K562 (cell line): ENCODE measurements around the gene ANO2. TPM values are rescaled to one million over a fixed set of nuclear protein-coding genes. Genes with fewer than 3 reads are reported as not detected.

ENCODE experiments used
- ATAC-seq: fragments of 200-7000 bp; cut with Tn5 transposase; 3 replicates; pipeline ENCODE4 v1.9.1; 2020; ENCODE audit warnings: moderate library complexity
- BruUV-seq: library from RNA; stranded (reverse); fragments of 400-500 nt; replicated peaks from 2 replicates; lab custom pipeline; 2021; lab: Mats Ljungman, UMichigan
- CTCF ChIA-PET: fragments of 300-600 bp; formaldehyde crosslinking; extraction: SDS; loops from one replicate; lab custom pipeline; 2021; ENCODE audit warnings: low intra/inter-chr PET ratio; lab: Yijun Ruan, JAX
- POLR2A ChIA-PET: fragments of 300-600, 350-650 bp; sonication (Branson Sonifier 250); formaldehyde crosslinking; extraction: SDS; loops from one replicate; lab custom pipeline; 2021; ENCODE audit warnings: antibody characterized with exemption, inconsistent platforms; lab: Yijun Ruan, JAX
- DNase-seq, 4 experiments: peaks; one replicate each; pipeline versions ENCODE4 v3.0.0 to v3.0.0-alpha.2; 2011 to 2018; ENCODE audit warnings: low spot score in 3 of 4, mixed read lengths in 3 of 4; ENCODE audit errors: extremely low read depth in 1 of 4
- FAIRE-seq: peaks from 2 replicates; lab custom pipeline; 2011; peaks lifted over from hg19 to GRCh38; lab: Jason Lieb, UNC
- H2AFZ ChIP-seq: 2 replicates; pipeline ENCODE4 v1.6.0; 2011; ENCODE audit warnings: low read depth, low read length, control low read depth, inconsistent platforms
- H3K27ac ChIP-seq: fragments of 200-600 bp; 3 replicates; pipeline ENCODE4 v1.8.0; 2011; ENCODE audit warnings: low read depth, mild to moderate bottlenecking, control low read depth, inconsistent platforms, low read length, moderate library complexity, mixed read lengths; ENCODE audit errors: extremely low read depth
- H3K27me3 ChIP-seq, 2 experiments: fragments of 300-600 bp in 1 of 2; 2 replicates in 1 of 2; 3 replicates in 1 of 2; pipeline versions ENCODE4 v1.6.0 to v1.8.0; 2011; ENCODE audit warnings: inconsistent platforms in 2 of 2, low read length in 2 of 2, mild to moderate bottlenecking in 1 of 2, mixed read lengths in 1 of 2, moderate library complexity in 1 of 2; ENCODE audit not compliant: control insufficient read depth in 2 of 2, insufficient read depth in 2 of 2
- H3K36me3 ChIP-seq: fragments of 300-600 bp; 3 replicates; pipeline ENCODE4 v1.8.0; 2011; ENCODE audit warnings: mild to moderate bottlenecking, low read length, inconsistent platforms; ENCODE audit not compliant: control insufficient read depth, insufficient read depth
- H3K4me1 ChIP-seq, 2 experiments: fragments of 200-600 bp in 1 of 2; replicated peaks in 1 of 2; 2 replicates in 1 of 2; 3 replicates in 1 of 2; pipeline versions ENCODE4 v1.5.1 to v1.8.0; 2011; ENCODE audit warnings: inconsistent platforms in 2 of 2, low read length in 2 of 2, mild to moderate bottlenecking in 1 of 2, mixed read lengths in 1 of 2, moderate library complexity in 1 of 2; ENCODE audit not compliant: control insufficient read depth in 2 of 2, insufficient read depth in 2 of 2
- H3K4me2 ChIP-seq: 2 replicates; pipeline ENCODE4 v1.6.1; 2011; ENCODE audit warnings: low read length, control low read depth, inconsistent platforms, mixed read lengths; ENCODE audit not compliant: insufficient read depth
- H3K4me3 ChIP-seq: fragments of 200-600 bp; sonication (generic), shearing (Covaris generic); 2 replicates; pipeline ENCODE4 v1.5.1; 2016; ENCODE audit warnings: control low read depth, inconsistent platforms
- H3K79me2 ChIP-seq: fragments of 200-600 bp; 3 replicates; pipeline ENCODE4 v1.8.0; 2011; ENCODE audit warnings: low read length, inconsistent platforms; ENCODE audit not compliant: control insufficient read depth, insufficient read depth
- H3K9ac ChIP-seq, 2 experiments: 2 replicates each; pipeline versions ENCODE4 v1.6.0 to v1.6.1; 2011; ENCODE audit warnings: low read depth in 2 of 2, low read length in 2 of 2, control low read depth in 1 of 2, inconsistent platforms in 1 of 2, mild to moderate bottlenecking in 1 of 2, mixed read lengths in 1 of 2; ENCODE audit not compliant: insufficient read depth in 1 of 2
- H3K9me1 ChIP-seq: one replicate; pipeline ENCODE4 v1.6.0; 2011; ENCODE audit warnings: inconsistent platforms, mild to moderate bottlenecking, low read length, moderate library complexity; ENCODE audit not compliant: control insufficient read depth, insufficient read depth
- H3K9me3 ChIP-seq: replicated peaks from 2 replicates; pipeline ENCODE4 v1.5.1; 2011; ENCODE audit warnings: low read depth, low read length, inconsistent platforms; ENCODE audit not compliant: control insufficient read depth, insufficient read depth
- H4K20me1 ChIP-seq: replicated peaks from 2 replicates; pipeline ENCODE4 v1.6.1; 2011; ENCODE audit warnings: low read length, inconsistent platforms, mixed read lengths; ENCODE audit not compliant: control insufficient read depth, insufficient read depth
- CBFB ChIP-seq: sonication (generic); formaldehyde crosslinking; IDR thresholded peaks from 2 replicates; pipeline ENCODE4 v1.4.0; 2020; ENCODE audit warnings: mild to moderate bottlenecking, missing genetic modification reagents
- GTF2B ChIP-seq: IDR thresholded peaks from 2 replicates; pipeline ENCODE4 v1.6.1; 2011; ENCODE audit not compliant: insufficient read length; ENCODE audit errors: extremely low read depth
- IRF2 ChIP-seq: sonication (generic); formaldehyde crosslinking; IDR thresholded peaks from 2 replicates; pipeline ENCODE4 v1.8.1; 2022; ENCODE audit warnings: mild to moderate bottlenecking, missing genetic modification reagents
- RBM34 ChIP-seq: fragments of 200-400 bp; formaldehyde crosslinking; IDR thresholded peaks from 2 replicates; pipeline ENCODE4 v1.6.1; 2018; ENCODE audit warnings: low read length, borderline replicate concordance; ENCODE audit not compliant: insufficient read depth
- SIRT6 ChIP-seq: IDR thresholded peaks from one replicate; pipeline ENCODE4 v1.6.1; 2012; ENCODE audit warnings: low read depth, mild to moderate bottlenecking, control low read depth, inconsistent platforms, low read length, moderate library complexity
- TARDBP ChIP-seq: fragments of 450-650 bp; IDR thresholded peaks from 2 replicates; pipeline ENCODE4 v1.6.1; 2016
- ZBTB1 ChIP-seq: sonication (generic); formaldehyde crosslinking; IDR thresholded peaks from 2 replicates; pipeline ENCODE4 v1.8.1; 2023; ENCODE audit warnings: missing genetic modification reagents, low read depth, mild to moderate bottlenecking, borderline replicate concordance
- ZNF311 ChIP-seq: fragments of 250-450 bp; sonication (Bioruptor Pico); IDR thresholded peaks from 2 replicates; pipeline ENCODE4 v1.4.0; 2020; ENCODE audit warnings: mild to moderate bottlenecking, moderate library complexity
- ZNF316 ChIP-seq: fragments of 450-650 bp; IDR thresholded peaks from 2 replicates; pipeline ENCODE4 v1.6.1; 2016
- ZNF518B ChIP-seq: fragments of 250-450 bp; sonication (Bioruptor Pico); IDR thresholded peaks from 2 replicates; pipeline ENCODE4 v1.5.0; 2021; ENCODE audit warnings: mild to moderate bottlenecking, moderate library complexity
- ZNF561 ChIP-seq: fragments of 450-650 bp; formaldehyde crosslinking; conservative IDR thresholded peaks from 2 replicates; pipeline ENCODE4 v1.4.0; 2020; ENCODE audit warnings: mild to moderate bottlenecking, moderate library complexity
- ZNF764 ChIP-seq: fragments of 250-450 bp; sonication (Bioruptor Pico); IDR thresholded peaks from 2 replicates; pipeline ENCODE4 v1.4.0; 2020; ENCODE audit warnings: low read depth, mild to moderate bottlenecking, moderate library complexity
- WGBS: fragments of 100-300 bp; shearing (Covaris generic); methylation state at CpG from one replicate; pipeline ENCODE4 v1.1.6; 2016; ENCODE audit warnings: low coverage, mixed read lengths; ENCODE audit not compliant: insufficient coverage; ENCODE audit errors: missing lambda C conversion rate; 5-methylcytosine and 5-hydroxymethylcytosine counted together
- in situ Hi-C: fragments of 300-500 bp; cut with MboI; formaldehyde crosslinking; loops from 4 replicates; pipeline ENCODE4 v1.15.0; 2018; ENCODE audit warnings: inconsistent platforms, mixed read lengths
- intact Hi-C: fragments of 100-400 bp; cut with micrococcal nuclease; formaldehyde crosslinking; loops from 2 replicates; pipeline ENCODE4 v1.14.2; 2022
- polyA plus RNA-seq, 8 experiments: library from polyadenylated mRNA; depleted of rRNA in 4 of 8; stranded (reverse) in 5 of 8; unstranded in 3 of 8; fragments of >200 nt; fragmentation: Nextera tagmentation in 2 of 8; fragmentation: Illumina TruSeq in 1 of 8; extraction: Ambion mirVana in 2 of 8; extraction: Trizol in 1 of 8; gene quantifications; 2 replicates each; pipeline versions ENCODE4 v1.2.1 to v1.2.3, GENCODE V29; 2011 to 2014; ENCODE audit warnings: inconsistent platforms in 1 of 8, missing spikeins in 1 of 8
- total RNA-seq, 7 experiments: library from RNA; depleted of rRNA in 6 of 7; stranded (reverse); fragments of >200 nt in 6 of 7; fragmentation: Illumina TruSeq in 2 of 7; extraction: Trizol in 2 of 7; gene quantifications; 2 replicates each; pipeline versions ENCODE4 v1.2.1 to v1.2.3, GENCODE V29; 2011 to 2021; ENCODE audit warnings: low replicate concordance in 1 of 7

Gene ANO2
- total and polyA plus RNA-seq, 9 of the 15 experiments (the other 6 are each of a cell fraction or from before 2014, with no cell fraction given): 0.64 TPM; not detected in 8

GRCh38 chr12:5784462-5785130 lies 160.5 kb downstream of the ANO2 start (continued):
- no peak for TF ChIP-seq GTF2B

GRCh38 chr12:5783289-5783920 lies 161.7 kb downstream of the ANO2 start:
- Histone ChIP-seq H3K4me2 (no peak overlapping the region), H2AFZ (no peak overlapping the region), H3K79me2 (no peaks in the 10 kb centered on the region), H3K27ac (no peak overlapping the region), H3K9me3 (no peaks in the 10 kb centered on the region), H3K4me1 (no peaks in the 10 kb centered on the region), H3K4me3 (no peak overlapping the region), H3K27me3 (no peaks in the 10 kb centered on the region; a peak in 1 of 5 replicates), H3K9ac (no peak overlapping the region), H4K20me1 (no peaks in the 10 kb centered on the region), H3K36me3 (no peaks in the 10 kb centered on the region), H3K9me1 (no peaks in the 10 kb centered on the region)
- WGBS: 4% methylated on average over 4 of the region's 4 CpGs
- DNase-seq: no peak
- no peak for FAIRE-seq
- no TSS peak for BruUV-seq
- TF ChIP-seq ZNF518B (CRISPR knock-in tag) (no peak), ZBTB1 (CRISPR knock-in tag) (no peak), GTF2B (no peak), RBM34 (no peak), ZNF316 (no peak), ZNF561 (no peak), ZNF764 (no peak), IRF2 (no peak), SIRT6 (no peak), TARDBP (no peak), CBFB (no peak), ZNF311 (CRISPR knock-in tag) (no peak)
- ChIA-PET CTCF (no interaction called here), POLR2A (interaction anchor here (0.6 kb wide), 1 partner anchor 321 kb away, joined by 4 read pairs; no protein-coding TSS in a partner anchor)
- intact Hi-C loops (no loop called here), in situ Hi-C loops (loop anchor here (25.0 kb wide), 1 partner anchor 596 kb away; no protein-coding TSS in a partner anchor)
- ATAC-seq: no peak
